ENCODE measurements around the gene STEAP1B. TPM values are rescaled to one million over a fixed set of nuclear protein-coding genes. Genes with fewer than 3 reads are reported as not detected.
A peak's percentile ranks its signal among the peaks of the same experiment; 100 is the strongest.

STEAP1B gene
- polyA plus RNA-seq, 3 donors: 0.16 TPM; not detected in 2

DNA sequence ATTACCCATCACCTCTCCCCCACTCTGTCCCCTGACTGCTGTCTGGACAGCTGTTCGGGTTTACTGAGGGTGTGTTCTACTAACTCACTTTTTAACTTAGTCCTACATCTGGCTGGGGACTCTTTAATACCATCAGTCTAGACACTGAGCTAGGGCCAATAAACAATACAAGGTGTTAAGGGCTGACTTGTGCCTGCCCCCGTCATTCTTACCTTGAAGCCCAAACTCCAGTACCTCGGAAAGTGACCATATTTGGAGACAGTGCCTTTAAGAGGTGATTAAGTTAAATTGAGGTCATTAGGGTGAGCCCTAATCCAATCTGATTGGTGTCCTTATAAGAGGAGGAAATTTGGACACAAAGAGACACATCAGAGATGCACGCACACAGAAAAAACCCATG, 35.7 kb downstream of the STEAP1B start:
- no peak for TF ChIP-seq CTCF (IDR thresholded peaks at IDR 0.05)
- intact Hi-C loops (cut with micrococcal nuclease): no loop called here
- H3K4me1 ChIP-seq (ENCODE audit: control insufficient read depth in 1 of 2, insufficient read depth in 2 of 2, low read length in 2 of 2): no peaks in the 10 kb centered on the region
- H3K36me3 Mint-ChIP-seq: no peaks in the 10 kb centered on the region
- no peak overlapping the region for H3K4me3 Mint-ChIP-seq
- peak overlapping the region in 1 of 7 donors; percentile 27 for H3K27ac Mint-ChIP-seq
- no peaks in the 10 kb centered on the region for H3K9me3 ChIP-seq (replicated peaks in 1 of 2; ENCODE audit: control insufficient read depth in 1 of 2, insufficient read depth in 1 of 2, low read length in 2 of 2)
- H3K79me2 ChIP-seq (ENCODE audit: insufficient read depth, low read length): no peaks in the 10 kb centered on the region
- H3K27me3 Mint-ChIP-seq (ENCODE audit: low read depth in 3 of 3): peaks cover 0 to 5% (median 2%) of the 10 kb centered on the region in 3 donors
- H3K9me3 Mint-ChIP-seq: peaks cover 0 to 8% (median 2%) of the 10 kb centered on the region in 7 donors
- H4K20me1 ChIP-seq (ENCODE audit: insufficient read depth, low read length): no peaks in the 10 kb centered on the region
- no peaks in the 10 kb centered on the region for H3K36me3 ChIP-seq (replicated peaks in 1 of 2; ENCODE audit: control insufficient read depth in 1 of 2, insufficient read depth in 2 of 2, low read length in 2 of 2)
- H3K9ac ChIP-seq (ENCODE audit: insufficient read depth, low read length, poor library complexity, severe bottlenecking): no peak overlapping the region
- no peak for DNase-seq
- H3K27ac ChIP-seq (ENCODE audit: low read depth in 1 of 2, low read length in 2 of 2): no peak overlapping the region
- no peak overlapping the region for H3K4me3 ChIP-seq (replicated peaks in 1 of 3; ENCODE audit: low read depth in 2 of 3, low read length in 3 of 3)
- no peaks in the 10 kb centered on the region for H3K27me3 ChIP-seq (ENCODE audit: control insufficient read depth in 2 of 2, insufficient read depth in 2 of 2, low read length in 2 of 2)
- no peak overlapping the region for H2AFZ ChIP-seq (ENCODE audit: insufficient read depth, low read depth, low read length, poor library complexity, severe bottlenecking)
- no peaks in the 10 kb centered on the region for H3K4me1 Mint-ChIP-seq
- no peak overlapping the region for H3K4me2 ChIP-seq (replicated peaks; ENCODE audit: extremely low read depth, low read length, poor library complexity, severe bottlenecking)
- 100% methylated on average over 3 of the region's 4 CpGs for WGBS (ENCODE audit: insufficient coverage)

DNA sequence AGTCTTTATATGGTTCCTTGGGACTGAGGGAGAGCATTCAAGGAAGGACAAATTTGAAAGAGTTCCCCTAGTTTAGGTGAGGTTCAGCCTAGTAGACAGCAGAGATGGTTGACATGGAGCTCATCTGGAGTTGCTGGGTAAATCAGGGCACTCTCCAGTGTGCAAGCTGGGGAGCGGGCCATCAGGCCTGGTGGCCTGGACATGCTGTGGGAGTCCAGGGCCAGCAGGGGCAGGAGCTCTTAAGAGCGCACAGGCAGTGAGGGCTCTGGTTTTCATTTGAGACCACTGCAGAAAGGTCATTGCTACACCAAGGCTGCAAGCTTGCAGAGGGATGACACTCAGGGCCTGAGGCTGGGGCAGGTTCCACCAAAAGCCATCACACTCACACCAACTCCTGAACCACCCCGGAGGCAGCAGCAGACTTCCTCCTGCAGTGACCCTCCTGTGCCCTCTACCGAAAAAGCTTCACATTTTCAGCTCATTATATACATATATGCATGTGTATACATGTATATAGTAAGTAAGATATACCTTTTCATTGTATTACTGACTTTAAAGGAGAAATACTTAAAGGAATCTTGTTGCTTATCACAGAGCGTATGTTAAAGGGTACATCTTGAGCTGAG, 39.5 kb downstream of the STEAP1B start:
- H3K36me3 ChIP-seq (replicated peaks in 1 of 2; ENCODE audit: control insufficient read depth in 1 of 2, insufficient read depth in 2 of 2, low read length in 2 of 2): no peaks in the 10 kb centered on the region
- no peaks in the 10 kb centered on the region for H3K79me2 ChIP-seq (ENCODE audit: insufficient read depth, low read length)
- no peaks in the 10 kb centered on the region for H3K36me3 Mint-ChIP-seq
- H3K4me3 Mint-ChIP-seq: no peak overlapping the region
- H3K9ac ChIP-seq (ENCODE audit: insufficient read depth, low read length, poor library complexity, severe bottlenecking): no peak overlapping the region
- peaks cover 2 to 8% (median 5%) of the 10 kb centered on the region in 3 donors for H3K27me3 Mint-ChIP-seq (ENCODE audit: low read depth in 3 of 3)
- no peak overlapping the region for H3K27ac ChIP-seq (ENCODE audit: low read depth in 1 of 2, low read length in 2 of 2)
- H3K4me3 ChIP-seq (replicated peaks in 1 of 3; ENCODE audit: low read depth in 2 of 3, low read length in 3 of 3): no peak overlapping the region
- peaks cover 0 to 8% (median 2%) of the 10 kb centered on the region in 7 donors for H3K9me3 Mint-ChIP-seq
- no peaks in the 10 kb centered on the region for H3K4me1 ChIP-seq (ENCODE audit: control insufficient read depth in 1 of 2, insufficient read depth in 2 of 2, low read length in 2 of 2)
- WGBS (ENCODE audit: insufficient coverage): 93% methylated on average over 3 of the region's 5 CpGs
- no peaks in the 10 kb centered on the region for H3K27me3 ChIP-seq (ENCODE audit: control insufficient read depth in 2 of 2, insufficient read depth in 2 of 2, low read length in 2 of 2)
- H2AFZ ChIP-seq (ENCODE audit: insufficient read depth, low read depth, low read length, poor library complexity, severe bottlenecking): no peak overlapping the region
- H4K20me1 ChIP-seq (ENCODE audit: insufficient read depth, low read length): no peaks in the 10 kb centered on the region
- H3K4me1 Mint-ChIP-seq: no peaks in the 10 kb centered on the region
- H3K27ac Mint-ChIP-seq: no peak overlapping the region
- intact Hi-C loops (cut with micrococcal nuclease): no loop called here
- no peak for DNase-seq
- TF ChIP-seq CTCF (IDR thresholded peaks at IDR 0.05): no peak
- no peaks in the 10 kb centered on the region for H3K9me3 ChIP-seq (replicated peaks in 1 of 2; ENCODE audit: control insufficient read depth in 1 of 2, insufficient read depth in 1 of 2, low read length in 2 of 2)
- H3K4me2 ChIP-seq (replicated peaks; ENCODE audit: extremely low read depth, low read length, poor library complexity, severe bottlenecking): no peak overlapping the region
